ENCODE results near the gene ARHGEF4.

DNA sequence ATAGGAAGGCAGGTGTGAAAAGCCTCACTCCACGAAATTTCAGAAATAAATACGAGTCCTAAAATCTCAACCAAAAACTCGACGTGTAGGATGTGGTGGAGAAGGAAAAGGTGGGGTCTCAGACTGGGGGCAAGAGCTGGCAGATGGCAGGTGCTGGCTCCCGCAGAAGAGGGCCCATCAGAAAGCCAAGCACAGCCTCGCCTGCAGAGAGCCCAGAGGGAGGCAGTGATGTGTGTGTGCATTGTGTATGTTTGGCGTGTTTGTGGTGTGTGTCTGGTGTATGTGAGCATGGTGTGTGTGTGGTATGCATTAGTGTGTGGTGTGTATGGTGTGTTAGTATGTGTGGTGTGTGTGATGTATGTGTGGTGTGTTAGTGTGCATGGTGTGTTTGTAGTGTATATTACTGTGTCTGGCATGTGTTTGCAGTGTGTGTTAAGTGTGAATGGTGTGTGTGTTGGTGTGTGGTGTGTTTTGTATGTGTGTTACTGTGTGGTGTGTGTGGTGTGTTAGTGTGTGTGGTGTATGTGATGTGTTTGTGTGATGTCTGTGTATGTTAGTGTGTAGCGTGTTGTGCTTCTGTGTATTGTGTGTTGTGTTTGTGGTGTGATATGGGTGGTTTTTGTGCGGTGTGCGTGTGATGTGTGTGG, 140.0 kb downstream of the ARHGEF4 start:
- TF ChIP-seq CTCF (IDR thresholded peaks at IDR 0.05; ENCODE audit: insufficient read depth, low read depth, low read length) (no peak), EZH2 (IDR thresholded peaks at IDR 0.05; ENCODE audit: insufficient read depth, low read length) (no peak)

Measured in astrocyte (in vitro differentiated cells and primary cell).